ENCODE data around the gene PIK3CA. TPM values are rescaled to one million over a fixed set of nuclear protein-coding genes. Genes with fewer than 3 reads are reported as not detected.
"Not testable (repeated sequence)": the region's sequence is repeated elsewhere in the genome, so short reads cannot be mapped to it uniquely, and the experiment has no call there.

The PIK3CA gene
- total and polyA plus RNA-seq, 7 donors: 3.0 to 44.6 (median 21.6) TPM

DNA sequence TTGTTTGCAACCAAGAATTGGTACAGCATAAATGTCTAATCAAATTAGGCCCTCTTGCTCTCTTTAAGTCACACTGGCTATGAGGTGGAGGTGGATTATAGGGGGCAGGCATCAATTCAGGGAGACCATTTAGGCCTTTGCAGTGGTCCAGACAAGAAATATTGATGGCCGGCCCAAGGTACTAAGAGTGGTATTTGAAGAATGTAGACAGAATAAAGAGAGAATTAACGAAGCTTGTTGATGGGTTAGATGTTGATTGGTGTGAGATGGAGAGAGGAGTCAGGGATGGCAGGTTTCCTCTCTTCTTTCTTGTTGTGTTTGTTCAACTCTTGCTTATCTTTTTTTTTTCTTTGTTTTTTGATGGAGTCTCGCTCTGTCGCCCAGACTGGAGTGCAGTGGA is 48.5 kb downstream of the PIK3CA start:
- no peak for DNase-seq
- intact Hi-C loops (cut with DNase I): no loop called here
- 87 to 91% methylated on average over 4 of the region's 4 CpGs for WGBS, 2 donors
- peaks cover 0 to 33% (median 25%) of the 10 kb centered on the region in 4 donors for H3K4me1 ChIP-seq
- H3K9me3 ChIP-seq: no peaks in the 10 kb centered on the region
- H3K4me3 ChIP-seq: no peak overlapping the region
- H3K27ac ChIP-seq: peak overlapping the region in 1 of 4 donors; percentile 22
- H3K27me3 ChIP-seq: no peaks in the 10 kb centered on the region
- TF ChIP-seq POLR2A (IDR thresholded peaks at IDR 0.05): no peak
- no peak for TF ChIP-seq EP300 (IDR thresholded peaks at IDR 0.05)
- TF ChIP-seq, protein P1, sequence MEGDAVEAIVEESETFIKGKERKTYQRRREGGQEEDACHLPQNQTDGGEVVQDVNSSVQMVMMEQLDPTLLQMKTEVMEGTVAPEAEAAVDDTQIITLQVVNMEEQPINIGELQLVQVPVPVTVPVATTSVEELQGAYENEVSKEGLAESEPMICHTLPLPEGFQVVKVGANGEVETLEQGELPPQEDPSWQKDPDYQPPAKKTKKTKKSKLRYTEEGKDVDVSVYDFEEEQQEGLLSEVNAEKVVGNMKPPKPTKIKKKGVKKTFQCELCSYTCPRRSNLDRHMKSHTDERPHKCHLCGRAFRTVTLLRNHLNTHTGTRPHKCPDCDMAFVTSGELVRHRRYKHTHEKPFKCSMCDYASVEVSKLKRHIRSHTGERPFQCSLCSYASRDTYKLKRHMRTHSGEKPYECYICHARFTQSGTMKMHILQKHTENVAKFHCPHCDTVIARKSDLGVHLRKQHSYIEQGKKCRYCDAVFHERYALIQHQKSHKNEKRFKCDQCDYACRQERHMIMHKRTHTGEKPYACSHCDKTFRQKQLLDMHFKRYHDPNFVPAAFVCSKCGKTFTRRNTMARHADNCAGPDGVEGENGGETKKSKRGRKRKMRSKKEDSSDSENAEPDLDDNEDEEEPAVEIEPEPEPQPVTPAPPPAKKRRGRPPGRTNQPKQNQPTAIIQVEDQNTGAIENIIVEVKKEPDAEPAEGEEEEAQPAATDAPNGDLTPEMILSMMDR (IDR thresholded peaks at IDR 0.05): no peak
- TF ChIP-seq POLR2AphosphoS5 (IDR thresholded peaks at IDR 0.05): no peak
- H3K36me3 ChIP-seq: peaks cover 0 to 20% (median 0%) of the 10 kb centered on the region in 4 donors

DNA sequence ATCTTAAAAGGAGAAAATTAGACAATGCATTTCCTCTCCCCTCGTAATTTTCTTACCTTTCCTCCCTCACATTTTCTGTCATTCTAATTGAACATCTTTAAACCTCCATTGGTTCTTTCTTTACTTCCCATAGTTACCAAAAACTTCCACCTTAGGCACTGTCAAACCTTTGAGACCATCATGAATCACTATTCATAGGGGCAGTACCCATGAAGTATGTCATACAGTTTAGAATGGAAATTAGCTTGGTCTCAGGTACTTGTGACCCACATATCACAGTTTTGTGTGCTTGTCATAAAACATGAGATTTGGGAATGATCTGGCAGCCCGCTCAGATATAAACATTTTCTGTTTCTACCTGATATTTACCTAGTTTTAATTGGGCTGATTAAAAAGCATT is 52.6 kb downstream of the PIK3CA start:
- WGBS, 2 donors: 95% methylated on average over 2 of the region's 2 CpGs
- no peaks in the 10 kb centered on the region for H3K27me3 ChIP-seq
- TF ChIP-seq POLR2A (IDR thresholded peaks at IDR 0.05): no peak
- TF ChIP-seq POLR2AphosphoS5 (IDR thresholded peaks at IDR 0.05): no peak
- TF ChIP-seq, protein P1 (IDR thresholded peaks at IDR 0.05): no peak
- no peak for TF ChIP-seq EP300 (IDR thresholded peaks at IDR 0.05)

DNA sequence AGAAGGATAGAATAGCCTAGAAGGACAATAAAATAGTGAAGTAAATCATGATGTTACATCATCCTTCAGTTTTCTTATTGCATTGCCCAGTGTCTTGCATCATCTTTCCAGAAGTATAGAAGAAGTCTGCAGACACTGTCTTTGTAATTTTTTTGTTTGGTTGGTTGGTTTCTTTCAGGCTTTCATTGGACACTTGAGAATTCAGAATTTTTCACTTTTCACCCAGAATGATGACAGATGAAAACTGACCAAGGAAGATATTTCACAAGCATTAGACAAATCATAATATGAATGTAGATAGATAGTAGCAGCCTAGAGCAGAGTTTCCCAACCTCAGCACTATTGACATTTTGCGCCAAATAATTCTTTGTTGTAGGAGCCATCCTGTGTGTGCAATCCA is 67.4 kb downstream of the PIK3CA start:
- H3K9me3 ChIP-seq; intact Hi-C loops (cut with DNase I); DNase-seq; H3K4me3 ChIP-seq; H3K27ac ChIP-seq; H3K4me1 ChIP-seq; H3K27me3 ChIP-seq: not testable (repeated sequence)
- peaks cover 0 to 62% (median 4%) of the 10 kb centered on the region in 4 donors for H3K36me3 ChIP-seq
- 91 to 100% methylated on average over 1 of the region's 1 CpG for WGBS, 2 donors

More for the DNA sequence above, 52.6 kb downstream of the PIK3CA start:
- Histone ChIP-seq H3K9me3 (no peaks in the 10 kb centered on the region), H3K36me3 (peaks cover 0 to 51% (median 4%) of the 10 kb centered on the region in 4 donors), H3K4me1 (peaks cover 0 to 12% (median 9%) of the 10 kb centered on the region in 4 donors), H3K4me3 (no peak overlapping the region), H3K27ac (no peak overlapping the region)
- intact Hi-C loops (cut with DNase I): no loop called here
- no peak for DNase-seq

DNA sequence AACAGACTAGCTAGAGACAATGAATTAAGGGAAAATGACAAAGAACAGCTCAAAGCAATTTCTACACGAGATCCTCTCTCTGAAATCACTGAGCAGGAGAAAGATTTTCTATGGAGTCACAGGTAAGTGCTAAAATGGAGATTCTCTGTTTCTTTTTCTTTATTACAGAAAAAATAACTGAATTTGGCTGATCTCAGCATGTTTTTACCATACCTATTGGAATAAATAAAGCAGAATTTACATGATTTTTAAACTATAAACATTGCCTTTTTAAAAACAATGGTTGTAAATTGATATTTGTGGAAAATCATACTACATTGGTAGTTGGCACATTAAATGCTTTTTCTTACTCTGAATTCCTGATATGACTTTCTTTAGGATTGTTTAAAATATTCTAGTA is 70.1 kb downstream of the PIK3CA start:
- H3K27ac ChIP-seq; H3K4me1 ChIP-seq; H3K9me3 ChIP-seq; intact Hi-C loops (cut with DNase I); DNase-seq; H3K4me3 ChIP-seq; H3K27me3 ChIP-seq: not testable (repeated sequence)
- WGBS, 2 donors: 83 to 94% methylated on average over 1 of the region's 1 CpG
- peaks cover 0 to 61% (median 2%) of the 10 kb centered on the region in 4 donors for H3K36me3 ChIP-seq

DNA sequence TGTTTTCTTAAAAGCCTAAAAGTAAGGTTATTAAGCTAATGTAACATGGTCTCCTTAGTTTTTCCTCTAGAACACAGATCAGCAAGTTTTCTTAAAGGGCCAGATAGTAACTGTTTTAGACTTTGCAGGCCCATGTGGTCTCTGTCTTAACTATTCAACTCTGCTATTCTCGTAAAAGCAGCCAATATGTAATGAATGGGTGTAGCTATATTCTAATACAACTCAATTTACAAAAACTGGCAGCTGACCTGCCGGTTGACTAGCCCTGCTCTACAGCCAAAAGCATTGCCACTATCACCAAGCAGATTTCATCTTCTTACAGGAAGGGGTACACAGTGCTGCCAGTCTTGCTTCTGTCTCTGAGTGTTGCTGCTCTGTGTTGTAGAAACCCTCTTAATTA is 75.4 kb downstream of the PIK3CA start:
- H3K36me3 ChIP-seq: peaks cover 0 to 86% (median 2%) of the 10 kb centered on the region in 4 donors
- intact Hi-C loops (cut with DNase I): no loop called here

DNA sequence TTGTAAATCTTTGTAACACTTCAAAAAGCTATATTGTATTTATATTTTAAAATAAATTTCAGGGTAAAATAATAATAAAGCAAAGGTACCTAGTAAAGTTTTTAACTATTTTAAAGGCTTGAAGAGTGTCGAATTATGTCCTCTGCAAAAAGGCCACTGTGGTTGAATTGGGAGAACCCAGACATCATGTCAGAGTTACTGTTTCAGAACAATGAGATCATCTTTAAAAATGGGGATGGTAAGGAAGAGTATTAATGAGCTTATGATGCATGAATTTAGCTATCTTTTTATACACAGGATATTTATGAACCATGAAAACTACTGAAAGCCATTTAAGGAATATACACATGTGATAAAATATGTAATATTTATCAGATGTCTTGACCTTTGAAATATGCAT is 76.4 kb downstream of the PIK3CA start:
- no peak overlapping the region for H3K4me3 ChIP-seq
- no peaks in the 10 kb centered on the region for H3K4me1 ChIP-seq
- DNase-seq: no peak
- TF ChIP-seq EP300 (IDR thresholded peaks at IDR 0.05): no peak
- no peak for TF ChIP-seq POLR2A (IDR thresholded peaks at IDR 0.05)
- TF ChIP-seq, protein P1 (IDR thresholded peaks at IDR 0.05): no peak
- TF ChIP-seq POLR2AphosphoS5 (IDR thresholded peaks at IDR 0.05): no peak
- H3K27me3 ChIP-seq: no peaks in the 10 kb centered on the region
- peaks cover 0 to 87% (median 4%) of the 10 kb centered on the region in 4 donors for H3K36me3 ChIP-seq
- WGBS, 2 donors: 88 to 92% methylated on average over 1 of the region's 1 CpG
- intact Hi-C loops (cut with DNase I): no loop called here
- no peaks in the 10 kb centered on the region for H3K9me3 ChIP-seq
- H3K27ac ChIP-seq: no peak overlapping the region

More for the DNA sequence above, 75.4 kb downstream of the PIK3CA start:
- DNase-seq: no peak
- Histone ChIP-seq H3K4me1 (no peaks in the 10 kb centered on the region), H3K9me3 (no peaks in the 10 kb centered on the region), H3K27me3 (no peaks in the 10 kb centered on the region), H3K27ac (no peak overlapping the region), H3K4me3 (no peak overlapping the region)
- 79 to 83% methylated on average over 2 of the region's 2 CpGs for WGBS, 2 donors
- TF ChIP-seq POLR2A (IDR thresholded peaks at IDR 0.05): no peak
